NCI-H526 treated with DMSO at 0.1 percent for 48 hours (cell line): ENCODE data around the gene TMEM200A.

Experiments
- DNase-seq: peaks from one replicate; lab custom pipeline; 2025; lab: John Stamatoyannopoulos, UW

TMEM200A gene

GRCh38 chr6:130425537-130425936, 59.7 kb downstream of the TMEM200A start:
- DNase-seq: no peak

GRCh38 chr6:130426066-130426721, 60.4 kb downstream of the TMEM200A start:
- no peak for DNase-seq

GRCh38 chr6:130431346-130431852, 65.6 kb downstream of the TMEM200A start:
- DNase-seq: no peak

GRCh38 chr6:130432838-130433237, 67.0 kb downstream of the TMEM200A start:
- DNase-seq: no peak

- DNase-seq: no peak
These were observed 68.5 kb downstream of the TMEM200A start for GRCh38 chr6:130434174-130434873.

- DNase-seq: no peak
These were observed 69.4 kb downstream of the TMEM200A start for GRCh38 chr6:130435181-130435580.

GRCh38 chr6:130437961-130438360, 72.1 kb downstream of the TMEM200A start:
- no peak for DNase-seq

- DNase-seq: no peak
These were observed 81.6 kb downstream of the TMEM200A start for GRCh38 chr6:130447374-130447773.

GRCh38 chr6:130452336-130452735, 86.5 kb downstream of the TMEM200A start:
- DNase-seq: no peak

- DNase-seq: no peak
These were observed 87.4 kb downstream of the TMEM200A start for GRCh38 chr6:130453230-130453629.

- DNase-seq: no peak
These were observed 91.8 kb downstream of the TMEM200A start for GRCh38 chr6:130457605-130458004.

GRCh38 chr6:130459316-130459715, 93.5 kb downstream of the TMEM200A start:
- no peak for DNase-seq

GRCh38 chr6:130460934-130461333, 95.1 kb downstream of the TMEM200A start:
- no peak for DNase-seq

- DNase-seq: no peak
These were observed 100.4 kb downstream of the TMEM200A start for GRCh38 chr6:130466052-130466747.

GRCh38 chr6:130466748-130467061, 100.9 kb downstream of the TMEM200A start:
- DNase-seq: no peak

GRCh38 chr6:130467146-130468050, 101.6 kb downstream of the TMEM200A start:
- no peak for DNase-seq

GRCh38 chr6:130470766-130471165, 104.9 kb downstream of the TMEM200A start:
- DNase-seq: no peak

GRCh38 chr6:130473886-130474285, 108.1 kb downstream of the TMEM200A start:
- no peak for DNase-seq

GRCh38 chr6:130482645-130483390, 117.0 kb downstream of the TMEM200A start:
- no peak for DNase-seq

- DNase-seq: no peak
These were observed 120.1 kb downstream of the TMEM200A start for GRCh38 chr6:130485870-130486269.

GRCh38 chr6:130486417-130486816, 120.6 kb downstream of the TMEM200A start:
- DNase-seq: no peak
